Stimulated activated CD4-positive, alpha-beta T cell treated with anti-CD3 and anti-CD28 coated beads, Interleukin-4, amount 100 ng/mL, for 4 hours (primary cell): ENCODE measurements around the gene OGT.
A peak's percentile ranks its signal among the peaks of the same experiment; 100 is the strongest.
"Not testable (repeated sequence)": the region's sequence is repeated elsewhere in the genome, so short reads cannot be mapped to it uniquely, and the experiment has no call there.

ENCODE experiments used
- DNase-seq, 2 experiments: peaks; one replicate each; pipeline ENCODE4 v3.0.0-alpha.2; 2020

Gene OGT

DNA sequence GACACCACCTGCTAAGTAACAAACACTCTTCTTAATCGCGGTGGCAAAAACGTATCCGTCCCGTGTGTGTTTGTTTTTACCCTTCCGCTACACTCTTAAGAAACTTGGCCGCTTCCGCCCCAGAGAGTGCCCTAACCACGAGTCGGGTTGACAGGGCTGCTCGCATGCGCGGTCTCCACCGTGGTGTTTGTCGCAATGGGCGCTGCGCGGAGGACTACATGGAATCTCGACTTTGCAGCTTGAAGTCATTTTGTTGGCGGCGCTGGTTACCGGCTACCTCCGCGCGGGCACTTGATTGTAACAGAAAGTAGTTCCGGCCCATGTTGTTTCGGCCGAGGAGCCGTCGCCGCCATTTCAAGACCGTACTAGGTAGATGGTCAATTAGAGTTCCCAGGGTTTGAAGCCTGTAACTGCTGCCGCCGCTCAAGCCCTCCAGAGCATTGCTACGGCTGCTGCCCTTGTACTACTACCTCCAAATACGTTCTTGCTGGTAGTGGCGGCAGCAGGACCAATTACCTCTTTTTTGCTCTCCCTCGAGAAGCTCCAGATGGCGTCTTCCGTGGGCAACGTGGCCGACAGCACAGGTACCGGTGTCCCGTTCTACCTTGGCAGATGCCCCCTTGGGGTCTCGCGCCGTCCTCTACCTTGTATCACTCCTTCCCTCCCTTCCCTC, at the start of gene OGT:
OGT (plus strand) TSS at position 352 of the 673 bp plus-strand sequence; CDS start at position 548, 196 bp downstream.
- peak; percentile 83 to 93 for DNase-seq

DNA sequence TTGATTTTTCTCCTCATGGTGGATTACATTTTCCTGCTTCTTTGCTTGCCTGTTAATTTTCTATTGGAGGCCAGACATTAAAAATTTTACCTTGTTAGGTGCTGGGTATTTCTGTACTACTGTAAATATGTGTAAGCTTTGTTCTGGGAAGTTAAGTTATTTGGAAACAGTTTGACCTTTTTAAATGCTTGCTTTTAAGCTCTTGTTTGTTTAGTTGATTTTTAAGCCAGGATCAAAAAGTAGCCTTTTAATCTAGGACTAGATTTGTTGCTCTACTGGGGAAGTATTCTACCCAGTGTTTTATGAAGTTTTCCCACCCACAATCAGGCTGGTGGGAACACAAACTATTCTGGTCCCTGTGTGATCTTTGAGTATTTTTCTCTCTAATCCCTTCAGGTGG, 45.1 kb upstream of the OGT start:
- no peak for DNase-seq

- no peak for DNase-seq
Observed at GRCh38 chrX:71489540-71489939, 43.4 kb upstream of the OGT start.

DNA sequence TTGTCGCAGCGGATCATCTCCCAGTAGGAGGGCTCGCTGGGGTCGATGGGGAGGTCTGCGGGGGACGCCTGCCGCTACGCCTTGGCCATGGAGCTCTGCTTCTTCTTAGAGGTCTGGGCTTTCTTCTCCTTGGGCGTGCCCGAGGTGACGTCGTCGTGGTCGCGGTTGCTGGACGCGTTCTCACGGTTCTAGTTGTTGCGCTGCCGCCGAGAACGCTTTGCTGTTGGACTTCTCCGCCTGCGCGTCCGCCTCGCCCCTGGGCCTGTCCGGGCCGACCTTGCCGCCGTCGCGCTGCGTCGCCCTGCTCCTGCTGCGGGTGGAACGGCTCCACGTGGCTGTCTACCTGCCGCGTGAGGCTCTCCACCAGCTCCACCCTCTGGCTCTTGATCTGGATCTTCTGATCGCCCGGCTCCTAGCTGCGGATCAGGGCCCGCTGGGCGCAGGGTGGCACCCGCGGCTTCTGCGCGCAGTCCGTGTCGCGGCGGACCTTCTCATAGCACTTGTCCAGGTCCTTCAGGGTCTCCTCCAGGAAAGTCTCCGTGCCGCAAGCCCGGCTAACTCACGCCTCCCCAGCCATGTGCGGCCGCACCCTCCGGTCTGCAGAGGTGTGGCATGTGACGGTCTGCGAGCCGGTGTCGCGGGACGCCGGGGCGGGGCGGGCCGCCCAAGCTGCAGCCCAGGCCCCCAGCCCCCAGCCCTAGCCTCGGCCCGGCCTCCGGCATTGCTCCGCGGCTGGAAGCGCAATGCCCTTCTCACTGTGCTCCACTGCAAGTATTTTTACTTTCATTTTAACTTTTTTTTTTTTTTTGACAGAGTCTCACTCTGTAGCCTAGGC, 40.5 kb upstream of the OGT start:
- peak; percentile 27 to 44 for DNase-seq

- DNase-seq: no peak
Observed at GRCh38 chrX:71493111-71493613, 39.7 kb upstream of the OGT start.

DNA sequence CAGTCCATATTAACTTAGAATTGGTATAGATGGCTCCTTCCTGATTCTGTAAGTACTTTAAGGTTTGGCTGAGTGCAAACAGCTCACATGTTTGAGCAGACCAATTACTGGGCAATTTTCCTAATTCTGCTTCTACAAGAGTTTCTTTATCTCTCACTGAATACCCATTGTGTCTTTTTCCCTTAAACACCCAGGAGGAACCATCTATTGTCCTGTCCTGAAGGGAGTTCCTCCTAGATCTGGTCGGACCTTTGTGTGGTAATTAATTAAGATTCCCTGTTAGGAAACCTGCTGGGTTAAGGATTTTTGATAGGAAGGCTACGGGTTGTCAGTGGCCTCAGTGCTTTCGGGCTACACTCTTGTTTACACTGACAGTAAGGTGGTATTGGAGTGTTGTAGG, 36.9 kb upstream of the OGT start:
- DNase-seq: not testable (repeated sequence)

- no peak for DNase-seq
Observed at GRCh38 chrX:71496476-71496875, 36.4 kb upstream of the OGT start.

DNA sequence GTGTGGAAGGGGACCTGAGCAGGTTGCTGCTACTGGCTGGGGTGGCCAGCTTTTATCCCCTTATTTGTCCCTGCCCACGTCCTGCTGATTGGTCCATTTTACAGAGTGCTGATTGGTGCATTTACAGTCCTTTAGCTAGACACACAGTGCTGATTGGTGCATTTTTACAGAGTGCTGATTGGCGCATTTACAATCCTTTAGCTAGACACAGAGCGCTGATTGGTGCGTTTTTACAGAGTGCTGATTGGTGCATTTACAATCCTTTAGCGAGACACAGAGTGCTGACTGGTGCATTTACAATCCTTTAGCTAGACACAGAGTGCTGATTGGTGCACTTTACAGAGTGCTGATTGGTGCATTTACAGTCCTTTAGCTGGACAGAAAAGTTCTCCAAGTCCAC, 30.8 kb upstream of the OGT start:
- DNase-seq: not testable (repeated sequence)

GRCh38 chrX:71504346-71504745, 28.6 kb upstream of the OGT start:
- DNase-seq: no peak

DNA sequence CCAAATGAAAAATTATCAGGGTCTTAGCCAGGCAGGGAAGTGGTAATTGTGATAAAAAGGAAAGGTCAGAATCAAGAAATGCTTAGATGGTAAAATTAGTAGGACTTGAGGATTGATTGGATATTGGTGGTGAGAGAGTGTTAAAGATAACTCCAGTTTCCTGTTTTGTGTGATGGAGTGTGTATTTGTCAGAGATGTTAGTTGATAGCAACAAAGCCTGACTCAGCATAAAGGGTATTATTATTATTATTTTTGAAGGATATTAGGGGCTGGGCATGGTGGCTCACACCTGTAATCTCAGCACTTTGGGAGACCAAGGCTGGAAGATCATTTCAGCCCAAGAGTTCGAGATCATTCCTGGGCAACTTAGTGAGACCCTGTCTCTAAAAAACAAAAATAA, 23.6 kb upstream of the OGT start:
- no peak for DNase-seq

- DNase-seq: no peak
Observed at GRCh38 chrX:71510161-71510560, 22.7 kb upstream of the OGT start.

- not testable (repeated sequence) for DNase-seq
Observed at GRCh38 chrX:71513731-71514130, 19.2 kb upstream of the OGT start.

GRCh38 chrX:71514367-71515037, 18.4 kb upstream of the OGT start:
- no peak for DNase-seq

DNA sequence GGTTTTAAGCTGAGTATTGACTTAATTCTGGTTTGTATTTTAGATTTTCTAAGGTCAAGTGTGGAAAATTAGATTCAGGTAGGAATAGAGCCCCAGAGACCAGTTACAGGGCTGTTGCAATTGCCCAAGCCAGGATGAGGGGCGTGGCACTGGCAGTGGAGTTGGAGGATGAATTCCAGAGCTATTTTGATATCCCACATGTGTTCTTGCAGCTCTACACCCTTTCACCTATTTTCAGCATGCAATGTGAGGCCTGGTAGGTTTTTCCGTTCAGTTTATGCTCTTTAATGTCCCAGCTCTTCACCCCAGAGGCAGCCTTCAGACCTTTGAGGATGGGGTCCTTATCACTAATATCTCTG, 17.9 kb upstream of the OGT start:
- DNase-seq: no peak

DNA sequence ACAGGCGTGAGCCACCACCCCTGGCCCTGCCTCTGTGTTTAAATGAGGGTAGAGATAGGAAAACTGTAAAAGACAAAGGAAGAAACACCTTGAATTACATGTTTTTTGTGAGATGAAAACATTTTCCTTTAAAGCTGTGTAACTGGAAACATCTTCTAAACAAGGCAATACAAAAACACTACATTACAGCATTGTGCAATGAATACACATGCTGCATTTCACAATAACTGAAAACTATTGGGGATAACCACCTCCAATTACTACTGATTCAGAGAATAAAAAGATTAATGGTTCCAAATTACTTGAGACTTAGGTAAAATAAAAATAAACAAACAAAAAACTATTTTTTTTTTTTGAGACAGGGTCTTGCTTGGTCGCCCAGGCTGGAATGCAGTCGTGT, 7.6 kb upstream of the OGT start:
- DNase-seq: no peak

DNA sequence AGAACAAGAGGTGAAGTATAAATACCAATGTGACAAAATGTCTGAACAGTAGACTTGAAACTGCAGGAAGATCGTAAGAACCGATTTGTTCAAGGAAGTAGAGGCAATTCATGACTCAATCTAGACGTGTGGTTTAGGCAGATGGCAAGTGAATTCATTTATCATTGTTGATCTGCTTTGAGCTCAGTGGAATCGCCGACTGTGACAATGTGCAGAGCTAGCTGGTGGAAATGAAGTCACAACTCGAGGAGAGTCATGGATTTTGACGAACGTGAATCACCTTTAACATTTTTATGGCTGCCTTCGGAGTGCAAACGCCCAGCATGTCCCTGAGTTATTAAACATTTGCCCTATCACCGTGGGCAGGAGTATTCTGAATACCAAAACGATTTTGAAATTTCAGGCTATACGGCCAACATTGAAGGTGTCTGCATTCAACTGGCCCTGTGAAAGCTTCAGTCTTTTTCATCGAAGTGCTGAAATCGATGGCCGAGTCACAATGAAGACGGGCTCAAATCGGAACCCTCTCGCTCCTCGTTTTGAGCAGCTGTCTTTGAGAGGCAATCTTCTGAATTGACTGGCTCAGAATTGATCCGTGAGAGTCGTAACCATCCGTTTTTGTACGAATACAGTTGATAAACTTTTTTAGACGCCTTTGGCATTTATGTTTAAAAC, 689 bp upstream of the OGT start:
- DNase-seq: peak; percentile 19 to 70

GRCh38 chrX:71533516-71533850, 579 bp downstream of the OGT start:
- DNase-seq: no peak

DNA sequence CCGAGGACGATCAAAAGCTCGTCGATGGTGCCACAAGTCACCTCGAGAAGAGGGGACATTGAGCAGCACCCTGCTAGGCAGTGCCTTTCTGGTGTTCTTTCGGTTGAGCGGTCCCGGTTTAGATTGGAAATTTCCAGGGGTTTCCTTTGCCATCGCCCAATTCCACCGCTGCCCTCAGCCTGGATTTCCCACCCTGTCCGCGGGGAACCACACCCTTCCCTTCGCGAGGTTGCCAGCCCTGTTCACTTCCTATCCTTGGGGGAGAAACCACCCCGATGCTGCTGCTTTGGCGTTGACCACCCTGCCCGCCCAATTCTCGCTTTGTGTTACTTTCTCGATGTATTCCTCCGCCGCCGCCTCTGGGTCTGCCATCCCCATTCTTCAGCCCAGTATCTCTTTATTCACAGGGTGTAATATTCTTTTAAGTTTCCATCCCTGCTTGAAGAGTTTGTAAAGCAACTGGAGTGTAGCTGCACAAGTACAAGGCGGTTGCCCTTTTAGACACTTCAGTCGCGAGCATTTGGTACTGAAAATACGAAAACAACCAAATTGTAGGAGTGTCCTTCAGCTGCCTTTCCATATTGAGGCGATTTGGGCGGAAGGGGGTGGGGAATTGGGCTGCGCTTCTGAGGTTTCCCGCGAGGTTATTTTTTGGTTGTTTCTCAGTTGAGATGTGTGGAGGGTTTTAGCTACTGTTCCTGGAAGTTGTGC, 1.1 kb downstream of the OGT start:
- peak; percentile 39 to 59 for DNase-seq

DNA sequence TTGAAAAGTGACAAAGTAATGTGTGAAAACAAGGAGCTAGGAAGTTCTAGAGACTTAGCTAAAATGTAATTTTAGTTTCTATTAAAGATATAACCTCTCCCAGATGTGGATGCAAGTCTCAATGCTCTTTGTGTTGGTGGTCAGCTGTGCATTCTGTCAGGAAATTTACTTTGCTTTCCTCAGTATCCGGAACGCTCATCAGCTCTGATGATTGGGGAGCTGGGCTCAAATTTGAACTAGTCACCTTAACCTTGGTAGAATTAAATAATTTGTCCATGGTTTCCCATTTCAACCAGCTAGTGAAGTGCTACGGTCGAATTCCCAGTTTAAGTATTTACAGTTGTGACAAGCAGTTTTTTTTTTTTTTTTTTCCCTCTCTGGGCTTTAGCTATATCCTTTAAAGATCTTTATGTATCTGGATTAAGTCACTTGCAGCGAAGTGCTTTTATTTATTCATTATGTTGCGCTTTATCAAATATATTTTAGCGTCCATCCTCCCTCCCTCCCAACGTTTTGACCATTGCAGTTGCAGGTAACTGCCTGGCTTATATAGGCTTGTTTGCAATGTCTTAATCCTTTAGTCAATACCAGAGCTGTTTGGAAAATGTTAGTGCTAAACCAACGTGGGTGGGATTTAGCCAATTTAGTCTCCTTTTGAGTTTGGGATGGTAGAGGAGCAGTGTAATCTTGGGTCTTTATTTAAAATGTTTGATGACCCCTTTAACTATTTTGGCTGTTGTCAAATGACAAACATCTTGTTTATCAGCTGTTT, 2.1 kb downstream of the OGT start:
- DNase-seq: no peak

GRCh38 chrX:71536285-71536684, 3.4 kb downstream of the OGT start:
- DNase-seq: peak; percentile 17 to 51

DNA sequence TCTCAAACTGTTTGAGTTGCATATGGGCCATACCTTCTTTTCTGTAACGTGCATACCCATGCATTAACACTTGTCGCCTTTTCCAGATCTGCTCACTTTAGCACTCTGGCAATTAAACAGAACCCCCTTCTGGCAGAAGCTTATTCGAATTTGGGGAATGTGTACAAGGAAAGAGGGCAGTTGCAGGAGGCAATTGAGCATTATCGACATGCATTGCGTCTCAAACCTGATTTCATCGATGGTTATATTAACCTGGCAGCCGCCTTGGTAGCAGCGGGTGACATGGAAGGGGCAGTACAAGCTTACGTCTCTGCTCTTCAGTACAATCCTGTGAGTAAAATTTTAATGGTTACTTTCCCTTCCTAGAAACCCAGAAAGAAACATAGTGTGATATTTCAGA, 4.8 kb downstream of the OGT start:
- no peak for DNase-seq

DNA sequence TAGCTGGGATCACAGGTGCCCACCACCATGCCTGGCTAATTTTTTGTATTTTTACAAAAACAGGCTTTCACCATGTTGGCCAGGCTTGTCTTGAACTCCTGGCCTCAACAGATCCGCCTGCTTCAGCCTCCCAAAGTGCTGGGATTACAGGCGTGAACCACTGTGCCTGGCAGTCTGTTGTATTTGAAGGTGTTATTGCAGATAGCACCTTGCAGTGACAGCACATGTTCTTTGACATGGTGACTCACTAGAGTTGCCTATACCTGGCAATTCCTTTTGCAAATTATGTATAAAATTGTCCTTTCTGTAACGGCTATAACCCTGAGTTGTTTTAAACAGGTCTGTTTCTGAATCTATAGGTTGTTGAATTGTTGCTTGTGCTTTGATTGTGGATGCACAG, 7.9 kb downstream of the OGT start:
- no peak for DNase-seq
